Measurements from ENCODE around the gene NPPC. TPM values are rescaled to one million over a fixed set of nuclear protein-coding genes. Genes with fewer than 3 reads are reported as not detected.
"Not testable (repeated sequence)": the region's sequence is repeated elsewhere in the genome, so short reads cannot be mapped to it uniquely, and the experiment has no call there.

NPPC gene
- total RNA-seq, 1 donor from 2014 or later = 5.7 TPM

- no peak overlapping the region for H3K4me3 ChIP-seq (ENCODE audit: low read length in 3 of 3)
- H3K4me1 ChIP-seq (ENCODE audit: control insufficient read depth in 3 of 3, insufficient read depth in 3 of 3, low read length in 3 of 3) = no peaks in the 10 kb centered on the region
- no peak overlapping the region for H3K27ac ChIP-seq (ENCODE audit: low read depth, low read length)
- no peaks in the 10 kb centered on the region for H3K9me3 ChIP-seq (ENCODE audit: control insufficient read depth in 3 of 3, low read length in 3 of 3)
- no peaks in the 10 kb centered on the region for H3K36me3 ChIP-seq (ENCODE audit: control insufficient read depth in 3 of 3, insufficient read depth in 3 of 3, low read length in 3 of 3)
- H3K9ac ChIP-seq (ENCODE audit: low read depth in 1 of 3, low read length in 3 of 3) = no peak overlapping the region
- peaks cover 0 to 25% (median 0%) of the 10 kb centered on the region in 3 donors for H3K27me3 ChIP-seq (ENCODE audit: control insufficient read depth in 3 of 3, insufficient read depth in 3 of 3, low read length in 3 of 3)
Observed at GRCh38 chr2:231894566-231895380, 31.4 kb downstream of the NPPC start.

- Histone ChIP-seq H3K9ac (ENCODE audit: low read depth in 1 of 3, low read length in 3 of 3) (no peak overlapping the region), H3K36me3 (ENCODE audit: control insufficient read depth in 3 of 3, insufficient read depth in 3 of 3, low read length in 3 of 3) (no peaks in the 10 kb centered on the region), H3K4me3 (ENCODE audit: low read length in 3 of 3) (no peak overlapping the region), H3K27me3 (ENCODE audit: control insufficient read depth in 3 of 3, insufficient read depth in 3 of 3, low read length in 3 of 3) (peaks cover 0 to 27% (median 6%) of the 10 kb centered on the region in 3 donors), H3K9me3 (ENCODE audit: control insufficient read depth in 3 of 3, low read length in 3 of 3) (no peaks in the 10 kb centered on the region), H3K27ac (ENCODE audit: low read depth, low read length) (no peak overlapping the region), H3K4me1 (ENCODE audit: control insufficient read depth in 3 of 3, insufficient read depth in 3 of 3, low read length in 3 of 3) (no peaks in the 10 kb centered on the region)
Observed at GRCh38 chr2:231891514-231891905, 34.7 kb downstream of the NPPC start.

GRCh38 chr2:231890896-231891513 is 35.2 kb downstream of the NPPC start:
- Histone ChIP-seq H3K36me3 (ENCODE audit: control insufficient read depth in 3 of 3, insufficient read depth in 3 of 3, low read length in 3 of 3) (no peaks in the 10 kb centered on the region), H3K9ac (ENCODE audit: low read depth in 1 of 3, low read length in 3 of 3) (no peak overlapping the region), H3K9me3 (ENCODE audit: control insufficient read depth in 3 of 3, low read length in 3 of 3) (peaks cover 0 to 4% (median 0%) of the 10 kb centered on the region in 3 donors), H3K27ac (ENCODE audit: low read depth, low read length) (no peak overlapping the region), H3K4me1 (ENCODE audit: control insufficient read depth in 3 of 3, insufficient read depth in 3 of 3, low read length in 3 of 3) (no peaks in the 10 kb centered on the region), H3K4me3 (ENCODE audit: low read length in 3 of 3) (no peak overlapping the region), H3K27me3 (ENCODE audit: control insufficient read depth in 3 of 3, insufficient read depth in 3 of 3, low read length in 3 of 3) (peaks cover 0 to 32% (median 8%) of the 10 kb centered on the region in 3 donors)

GRCh38 chr2:231887756-231888155 is 38.4 kb downstream of the NPPC start:
- H3K4me3 ChIP-seq (ENCODE audit: low read length in 3 of 3) = no peak overlapping the region
- no peaks in the 10 kb centered on the region for H3K4me1 ChIP-seq (ENCODE audit: control insufficient read depth in 3 of 3, insufficient read depth in 3 of 3, low read length in 3 of 3)
- no peak overlapping the region for H3K9ac ChIP-seq (ENCODE audit: low read depth in 1 of 3, low read length in 3 of 3)
- H3K9me3 ChIP-seq (ENCODE audit: control insufficient read depth in 3 of 3, low read length in 3 of 3) = peaks cover 0 to 4% (median 0%) of the 10 kb centered on the region in 3 donors
- H3K36me3 ChIP-seq (ENCODE audit: control insufficient read depth in 3 of 3, insufficient read depth in 3 of 3, low read length in 3 of 3) = no peaks in the 10 kb centered on the region
- no peak overlapping the region for H3K27ac ChIP-seq (ENCODE audit: low read depth, low read length)
- H3K27me3 ChIP-seq (ENCODE audit: control insufficient read depth in 3 of 3, insufficient read depth in 3 of 3, low read length in 3 of 3) = peaks cover 17 to 35% (median 27%) of the 10 kb centered on the region in 3 donors

GRCh38 chr2:231886071-231886681 is 40.0 kb downstream of the NPPC start:
- Histone ChIP-seq H3K4me1 (ENCODE audit: control insufficient read depth in 3 of 3, insufficient read depth in 3 of 3, low read length in 3 of 3) (no peaks in the 10 kb centered on the region), H3K4me3 (ENCODE audit: low read length in 3 of 3) (no peak overlapping the region), H3K9me3 (ENCODE audit: control insufficient read depth in 3 of 3, low read length in 3 of 3) (peaks cover 0 to 4% (median 0%) of the 10 kb centered on the region in 3 donors), H3K27ac (ENCODE audit: low read depth, low read length) (no peak overlapping the region), H3K27me3 (ENCODE audit: control insufficient read depth in 3 of 3, insufficient read depth in 3 of 3, low read length in 3 of 3) (peaks cover 17 to 33% (median 30%) of the 10 kb centered on the region in 3 donors), H3K9ac (ENCODE audit: low read depth in 1 of 3, low read length in 3 of 3) (no peak overlapping the region), H3K36me3 (ENCODE audit: control insufficient read depth in 3 of 3, insufficient read depth in 3 of 3, low read length in 3 of 3) (no peaks in the 10 kb centered on the region)

GRCh38 chr2:231884438-231885140 is 41.6 kb downstream of the NPPC start:
- Histone ChIP-seq H3K4me3 (ENCODE audit: low read length in 3 of 3) (no peak overlapping the region), H3K9ac (ENCODE audit: low read depth in 1 of 3, low read length in 3 of 3) (no peak overlapping the region), H3K36me3 (ENCODE audit: control insufficient read depth in 3 of 3, insufficient read depth in 3 of 3, low read length in 3 of 3) (no peaks in the 10 kb centered on the region), H3K9me3 (ENCODE audit: control insufficient read depth in 3 of 3, low read length in 3 of 3) (peaks cover 0 to 4% (median 0%) of the 10 kb centered on the region in 3 donors), H3K4me1 (ENCODE audit: control insufficient read depth in 3 of 3, insufficient read depth in 3 of 3, low read length in 3 of 3) (no peaks in the 10 kb centered on the region), H3K27ac (ENCODE audit: low read depth, low read length) (no peak overlapping the region), H3K27me3 (ENCODE audit: control insufficient read depth in 3 of 3, insufficient read depth in 3 of 3, low read length in 3 of 3) (peaks cover 17 to 33% (median 25%) of the 10 kb centered on the region in 3 donors)

GRCh38 chr2:231883468-231883881 is 42.7 kb downstream of the NPPC start:
- Histone ChIP-seq H3K4me1 (ENCODE audit: control insufficient read depth in 3 of 3, insufficient read depth in 3 of 3, low read length in 3 of 3) (no peaks in the 10 kb centered on the region), H3K9me3 (ENCODE audit: control insufficient read depth in 3 of 3, low read length in 3 of 3) (peaks cover 0 to 4% (median 0%) of the 10 kb centered on the region in 3 donors), H3K27me3 (ENCODE audit: control insufficient read depth in 3 of 3, insufficient read depth in 3 of 3, low read length in 3 of 3) (peaks cover 17 to 33% (median 25%) of the 10 kb centered on the region in 3 donors), H3K27ac (ENCODE audit: low read depth, low read length) (no peak overlapping the region), H3K4me3 (ENCODE audit: low read length in 3 of 3) (no peak overlapping the region), H3K36me3 (ENCODE audit: control insufficient read depth in 3 of 3, insufficient read depth in 3 of 3, low read length in 3 of 3) (no peaks in the 10 kb centered on the region), H3K9ac (ENCODE audit: low read depth in 1 of 3, low read length in 3 of 3) (no peak overlapping the region)

GRCh38 chr2:231882646-231883045 is 43.5 kb downstream of the NPPC start:
- H3K27ac ChIP-seq (ENCODE audit: low read depth, low read length) = no peak overlapping the region
- no peaks in the 10 kb centered on the region for H3K4me1 ChIP-seq (ENCODE audit: control insufficient read depth in 3 of 3, insufficient read depth in 3 of 3, low read length in 3 of 3)
- H3K27me3 ChIP-seq (ENCODE audit: control insufficient read depth in 3 of 3, insufficient read depth in 3 of 3, low read length in 3 of 3) = peaks cover 17 to 30% (median 25%) of the 10 kb centered on the region in 3 donors
- no peaks in the 10 kb centered on the region for H3K36me3 ChIP-seq (ENCODE audit: control insufficient read depth in 3 of 3, insufficient read depth in 3 of 3, low read length in 3 of 3)
- no peak overlapping the region for H3K4me3 ChIP-seq (ENCODE audit: low read length in 3 of 3)
- no peak overlapping the region for H3K9ac ChIP-seq (ENCODE audit: low read depth in 1 of 3, low read length in 3 of 3)
- H3K9me3 ChIP-seq (ENCODE audit: control insufficient read depth in 3 of 3, low read length in 3 of 3) = peaks cover 0 to 4% (median 0%) of the 10 kb centered on the region in 3 donors

- peaks cover 17 to 22% (median 22%) of the 10 kb centered on the region in 3 donors for H3K27me3 ChIP-seq (ENCODE audit: control insufficient read depth in 3 of 3, insufficient read depth in 3 of 3, low read length in 3 of 3)
- not testable (repeated sequence) for H3K36me3 ChIP-seq (ENCODE audit: control insufficient read depth in 3 of 3, insufficient read depth in 3 of 3, low read length in 3 of 3); H3K9me3 ChIP-seq (ENCODE audit: control insufficient read depth in 3 of 3, low read length in 3 of 3); H3K4me1 ChIP-seq (ENCODE audit: control insufficient read depth in 3 of 3, insufficient read depth in 3 of 3, low read length in 3 of 3); H3K4me3 ChIP-seq (ENCODE audit: low read length in 3 of 3); H3K27ac ChIP-seq (ENCODE audit: low read depth, low read length); H3K9ac ChIP-seq (ENCODE audit: low read depth in 1 of 3, low read length in 3 of 3)
Observed at GRCh38 chr2:231880371-231880770, 45.8 kb downstream of the NPPC start.

All from skeletal muscle tissue (tissue), 4 donors.